Stomach (tissue), 9 donors: ENCODE data around the gene ZCCHC7. TPM values are rescaled to one million over a fixed set of nuclear protein-coding genes. Genes with fewer than 3 reads are reported as not detected.

Experiments used
- DNase-seq, 2 donors: peaks; one replicate each; pipeline versions ENCODE4 v3.0.0 to v3.0.0-alpha.2; 2013 to 2019
- H3K27ac ChIP-seq, 5 donors: fragments of 200-600 bp in 4 of 5; sonication (generic) in 4 of 5; one replicate each; pipeline ENCODE4 v1.5.1; 2013 to 2019; ENCODE audit warnings: mild to moderate bottlenecking in 1 of 5, moderate library complexity in 1 of 5
- H3K27me3 ChIP-seq, 3 donors: fragments of 200-600 bp; sonication (generic); one replicate each; pipeline ENCODE4 v1.5.1; 2017 to 2019; ENCODE audit warnings: mixed run types in 1 of 3
- H3K36me3 ChIP-seq, 4 donors: fragments of 200-600 bp; sonication (generic); 1 replicate in 3 of 4; 2 replicates in 1 of 4; pipeline ENCODE4 v1.5.1; 2016 to 2019
- H3K4me1 ChIP-seq, 4 donors: fragments of 200-600 bp; sonication (generic); one replicate each; pipeline ENCODE4 v1.5.1; 2016 to 2019
- H3K4me3 ChIP-seq, 4 donors: fragments of 200-600 bp; sonication (generic) in 3 of 4; one replicate each; pipeline ENCODE4 v1.5.1; 2016 to 2019; ENCODE audit warnings: mild to moderate bottlenecking in 1 of 4
- H3K9me3 ChIP-seq, 4 donors: fragments of 200-600 bp; sonication (generic); one replicate each; pipeline ENCODE4 v1.5.1; 2016 to 2019
- CTCF ChIP-seq, 7 experiments: fragments of 450-650 bp in 4 of 7; fragments of 200-600 bp in 3 of 7; sonication (generic) in 3 of 7; IDR thresholded peaks; one replicate each; pipeline ENCODE4 v1.5.1; 2016 to 2019; ENCODE audit warnings: antibody characterized with exemption in 7 of 7, control low read depth in 2 of 7, mild to moderate bottlenecking in 1 of 7
- EP300 ChIP-seq: sonication (generic); formaldehyde crosslinking; IDR thresholded peaks from one replicate; pipeline ENCODE4 v1.6.1; 2017; ENCODE audit warnings: antibody characterized with exemption
- POLR2A ChIP-seq, 4 donors: fragments of 450-650 bp; IDR thresholded peaks; one replicate each; pipeline ENCODE4 v1.6.1; 2016; ENCODE audit warnings: antibody characterized with exemption in 4 of 4, control low read depth in 2 of 4, mild to moderate bottlenecking in 1 of 4, moderate library complexity in 1 of 4
- POLR2AphosphoS5 ChIP-seq, 3 donors: sonication (generic); formaldehyde crosslinking; IDR thresholded peaks; one replicate each; pipeline ENCODE4 v1.6.1; 2016; ENCODE audit warnings: antibody characterized with exemption in 3 of 3
- WGBS, 5 donors: extraction: QIAGEN DNeasy Blood & Tissue Kit in 3 of 5; methylation state at CpG; one replicate each; pipeline versions ENCODE4 v1.1.5 to v1.1.7; 2013 to 2018; 5-methylcytosine and 5-hydroxymethylcytosine counted together
- intact Hi-C: fragments of 100-400 bp; cut with DNase I; formaldehyde crosslinking; loops from one replicate; pipeline ENCODE4 v1.15.1; 2023; ENCODE audit warnings: low total_unique reads
- polyA plus RNA-seq, 3 donors: library from polyadenylated mRNA; stranded (reverse); fragments of 200-250 nt; gene quantifications; one replicate each; pipeline ENCODE4 v1.2.3, GENCODE V29; 2013
- total RNA-seq, 5 donors: library from RNA; depleted of rRNA; stranded (reverse); fragments of >200 nt; gene quantifications; one replicate each; pipeline versions ENCODE4 v1.1.0 to v1.2.3, GENCODE V29; 2014 to 2016
- donor health status: healthy with polysubstance abuse.
- donor health status: Bipolar disorder and iron deficiency.
- donor health status: healthy.

ZCCHC7 gene
- total and polyA plus RNA-seq, 8 donors, result 7.9 to 67.1 (median 17.6) TPM

- Histone ChIP-seq H3K27ac (no peak overlapping the region), H3K27me3 (no peaks in the 10 kb centered on the region), H3K4me3 (no peak overlapping the region), H3K36me3 (no peaks in the 10 kb centered on the region), H3K4me1 (peaks cover 0 to 4% (median 0%) of the 10 kb centered on the region in 4 donors), H3K9me3 (no peaks in the 10 kb centered on the region)
- 70 to 82% (median 80%) methylated on average over 1 of the region's 1 CpG for WGBS, 5 donors
- intact Hi-C loops, result no loop called here
- no peak for DNase-seq
- TF ChIP-seq EP300 (no peak), CTCF (IDR thresholded peaks at IDR 0.05) (no peak), POLR2AphosphoS5 (IDR thresholded peaks at IDR 0.05) (no peak), POLR2A (IDR thresholded peaks at IDR 0.05) (no peak)
Measured at GRCh38 chr9:37221489-37222106, 101.2 kb downstream of the ZCCHC7 start.

DNA sequence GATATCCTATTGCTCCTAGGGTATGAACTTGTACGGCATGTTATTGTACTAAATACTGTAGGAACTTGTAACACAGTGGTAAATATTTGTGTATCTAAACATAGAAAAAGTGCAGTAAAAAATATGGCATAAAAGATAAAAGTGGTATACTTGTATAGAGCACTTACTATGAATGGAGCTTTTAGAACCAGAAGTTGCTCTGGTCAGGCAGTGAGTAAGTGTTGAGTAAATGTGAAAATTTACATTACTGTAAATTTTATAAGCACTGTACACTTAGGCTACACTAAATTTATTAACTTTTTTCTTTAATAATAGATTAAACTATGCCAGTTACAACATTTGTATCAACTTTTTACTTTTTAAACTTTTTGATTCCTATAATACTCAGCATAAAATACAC lies 109.1 kb downstream of the ZCCHC7 start:
- no peak for TF ChIP-seq POLR2A (IDR thresholded peaks at IDR 0.05)
- no peak for TF ChIP-seq EP300
- no peak for TF ChIP-seq CTCF (IDR thresholded peaks at IDR 0.05)
- TF ChIP-seq POLR2AphosphoS5 (IDR thresholded peaks at IDR 0.05), result no peak
- Histone ChIP-seq H3K9me3 (no peaks in the 10 kb centered on the region), H3K4me1 (no peaks in the 10 kb centered on the region), H3K36me3 (peaks cover 0 to 7% (median 3%) of the 10 kb centered on the region in 4 donors), H3K27ac (no peak overlapping the region), H3K4me3 (no peak overlapping the region), H3K27me3 (no peaks in the 10 kb centered on the region)
- DNase-seq, result no peak
- WGBS, 5 donors, result 89 to 96% (median 95%) methylated on average over 1 of the region's 1 CpG
- intact Hi-C loops, result no loop called here

DNA sequence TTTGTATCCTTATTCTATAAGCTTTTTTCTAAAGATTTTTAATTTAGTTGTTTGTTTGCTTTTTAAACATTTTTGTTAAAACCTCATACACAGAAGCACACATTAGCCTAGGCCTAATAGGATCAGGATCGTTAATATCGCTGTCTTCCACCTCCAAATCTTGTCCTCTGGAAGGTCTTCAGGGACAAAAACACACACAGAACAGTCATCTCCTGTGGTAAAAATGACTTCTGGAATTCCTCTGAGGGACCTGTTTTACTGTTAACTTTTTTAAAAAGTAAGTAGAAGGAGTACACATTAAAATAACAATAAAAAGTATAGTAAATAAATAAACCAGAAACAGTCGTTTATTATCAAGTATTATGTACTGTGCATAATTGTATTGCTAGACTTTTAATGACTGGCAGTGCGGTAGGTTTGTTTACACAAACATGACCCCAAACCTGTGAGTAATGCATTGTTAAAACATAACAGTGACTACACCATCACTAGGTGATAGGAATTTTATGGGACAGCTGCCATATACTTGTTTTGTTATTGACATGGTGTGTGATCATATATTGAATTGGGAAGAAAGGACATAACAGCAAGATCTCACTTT lies 109.6 kb downstream of the ZCCHC7 start:
- peaks cover 0 to 7% (median 3%) of the 10 kb centered on the region in 4 donors for H3K36me3 ChIP-seq
- no peaks in the 10 kb centered on the region for H3K9me3 ChIP-seq
- no peak overlapping the region for H3K4me3 ChIP-seq
- no peaks in the 10 kb centered on the region for H3K4me1 ChIP-seq
- TF ChIP-seq POLR2AphosphoS5 (IDR thresholded peaks at IDR 0.05), result no peak
- DNase-seq, result no peak
- intact Hi-C loops, result no loop called here
- 62 to 74% (median 70%) methylated on average over 4 of the region's 4 CpGs for WGBS, 5 donors
- H3K27me3 ChIP-seq, result no peaks in the 10 kb centered on the region
- no peak overlapping the region for H3K27ac ChIP-seq

GRCh38 chr9:37236822-37237221 lies 116.4 kb downstream of the ZCCHC7 start:
- intact Hi-C loops, result no loop called here
- WGBS, 5 donors, result 94 to 99% (median 97%) methylated on average over 2 of the region's 2 CpGs
- DNase-seq, result no peak
- peaks cover 0 to 6% (median 0%) of the 10 kb centered on the region in 4 donors for H3K4me1 ChIP-seq
- H3K9me3 ChIP-seq, result no peaks in the 10 kb centered on the region
- H3K27ac ChIP-seq, result no peak overlapping the region
- no peak overlapping the region for H3K4me3 ChIP-seq
- TF ChIP-seq POLR2AphosphoS5 (IDR thresholded peaks at IDR 0.05) (no peak), CTCF (IDR thresholded peaks at IDR 0.05) (no peak), EP300 (no peak), POLR2A (IDR thresholded peaks at IDR 0.05) (no peak)
- H3K27me3 ChIP-seq, result no peaks in the 10 kb centered on the region
- H3K36me3 ChIP-seq, result peaks cover 0 to 7% (median 3%) of the 10 kb centered on the region in 4 donors

- TF ChIP-seq CTCF (IDR thresholded peaks at IDR 0.05), result no peak
- no peak for TF ChIP-seq POLR2A (IDR thresholded peaks at IDR 0.05)
- TF ChIP-seq EP300, result no peak
- no peak for TF ChIP-seq POLR2AphosphoS5 (IDR thresholded peaks at IDR 0.05)
- H3K9me3 ChIP-seq, result no peaks in the 10 kb centered on the region
- DNase-seq, result no peak
- peaks cover 0 to 7% (median 3%) of the 10 kb centered on the region in 4 donors for H3K36me3 ChIP-seq
- H3K27me3 ChIP-seq, result no peaks in the 10 kb centered on the region
- intact Hi-C loops, result no loop called here
- no peak overlapping the region for H3K4me3 ChIP-seq
- no peak overlapping the region for H3K27ac ChIP-seq
- peaks cover 0 to 10% (median 0%) of the 10 kb centered on the region in 4 donors for H3K4me1 ChIP-seq
Measured at GRCh38 chr9:37238122-37238521, 117.7 kb downstream of the ZCCHC7 start.
